ENCODE results near the gene MELTF. TPM values are rescaled to one million over a fixed set of nuclear protein-coding genes. Genes with fewer than 3 reads are reported as not detected.

The MELTF gene
- total RNA-seq, 1 experiment from 2014 or later: 18.7 TPM

GRCh38 chr3:197002701-197003454 lies 26.7 kb downstream of the MELTF start:
- no peaks in the 10 kb centered on the region for H3K36me3 ChIP-seq (ENCODE audit: control insufficient read depth, insufficient read depth, low read length)
- peak overlapping the region; percentile 37; the same call in 1 of the 2 replicates for H3K27ac ChIP-seq (ENCODE audit: low read length)
- H3K4me1 ChIP-seq (ENCODE audit: control insufficient read depth, insufficient read depth, low read length): peaks cover 12% of the 10 kb centered on the region
- no TSS peak for BruUV-seq (replicated peaks)
- in situ Hi-C loops (cut with HindIII; ENCODE audit: low pct_unique_long_range_greater_than_20kb, low sequenced_read_pairs): no loop called here
- CTCF ChIA-PET: interaction anchor here (0.6 to 1.0 kb wide), 2 partner anchors 11 to 488 kb away, joined by 3 to 6 read pairs; no protein-coding TSS in a partner anchor
- POLR2A ChIA-PET: interaction anchor here (0.6 to 1.0 kb wide), 2 partner anchors 18 to 582 kb away, joined by 4 to 6 read pairs; no protein-coding TSS in a partner anchor
- DNase-seq (ENCODE audit: low read depth, low spot score) (no peak), ATAC-seq (peak; percentile 92)
- intact Hi-C loops (cut with micrococcal nuclease; ENCODE audit: unreplicated experiment): no loop called here
- no peaks in the 10 kb centered on the region for H3K9me3 ChIP-seq (ENCODE audit: control insufficient read depth, insufficient read depth, low read depth, low read length)
- TF ChIP-seq POLR2AphosphoS5 (IDR thresholded peaks at IDR 0.05; ENCODE audit: low read depth, low read length) (0 out of 2 replicates have a peak, but pooled peaks have one; percentile 25), SIN3A (IDR thresholded peaks at IDR 0.05; ENCODE audit: borderline replicate concordance, insufficient read depth, low read depth, low read length) (0 out of 2 replicates have a peak, but pooled peaks have one; percentile 22), REST (IDR thresholded peaks at IDR 0.05; ENCODE audit: insufficient read depth in 1 of 2, low read depth in 2 of 2, low read length in 1 of 2) (no peak), TCF7L2 (IDR thresholded peaks at IDR 0.05; ENCODE audit: low read depth, low read length) (no peak)
- TF ChIP-seq, protein P1, sequence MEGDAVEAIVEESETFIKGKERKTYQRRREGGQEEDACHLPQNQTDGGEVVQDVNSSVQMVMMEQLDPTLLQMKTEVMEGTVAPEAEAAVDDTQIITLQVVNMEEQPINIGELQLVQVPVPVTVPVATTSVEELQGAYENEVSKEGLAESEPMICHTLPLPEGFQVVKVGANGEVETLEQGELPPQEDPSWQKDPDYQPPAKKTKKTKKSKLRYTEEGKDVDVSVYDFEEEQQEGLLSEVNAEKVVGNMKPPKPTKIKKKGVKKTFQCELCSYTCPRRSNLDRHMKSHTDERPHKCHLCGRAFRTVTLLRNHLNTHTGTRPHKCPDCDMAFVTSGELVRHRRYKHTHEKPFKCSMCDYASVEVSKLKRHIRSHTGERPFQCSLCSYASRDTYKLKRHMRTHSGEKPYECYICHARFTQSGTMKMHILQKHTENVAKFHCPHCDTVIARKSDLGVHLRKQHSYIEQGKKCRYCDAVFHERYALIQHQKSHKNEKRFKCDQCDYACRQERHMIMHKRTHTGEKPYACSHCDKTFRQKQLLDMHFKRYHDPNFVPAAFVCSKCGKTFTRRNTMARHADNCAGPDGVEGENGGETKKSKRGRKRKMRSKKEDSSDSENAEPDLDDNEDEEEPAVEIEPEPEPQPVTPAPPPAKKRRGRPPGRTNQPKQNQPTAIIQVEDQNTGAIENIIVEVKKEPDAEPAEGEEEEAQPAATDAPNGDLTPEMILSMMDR (IDR thresholded peaks at IDR 0.05): peak; percentile 99
- H3K4me3 ChIP-seq (ENCODE audit: low read depth in 2 of 2, low read length in 2 of 2): peak overlapping the region; percentile 43 to 53
- no peaks in the 10 kb centered on the region for H3K27me3 ChIP-seq (ENCODE audit: control insufficient read depth, insufficient read depth, low read length)

DNA sequence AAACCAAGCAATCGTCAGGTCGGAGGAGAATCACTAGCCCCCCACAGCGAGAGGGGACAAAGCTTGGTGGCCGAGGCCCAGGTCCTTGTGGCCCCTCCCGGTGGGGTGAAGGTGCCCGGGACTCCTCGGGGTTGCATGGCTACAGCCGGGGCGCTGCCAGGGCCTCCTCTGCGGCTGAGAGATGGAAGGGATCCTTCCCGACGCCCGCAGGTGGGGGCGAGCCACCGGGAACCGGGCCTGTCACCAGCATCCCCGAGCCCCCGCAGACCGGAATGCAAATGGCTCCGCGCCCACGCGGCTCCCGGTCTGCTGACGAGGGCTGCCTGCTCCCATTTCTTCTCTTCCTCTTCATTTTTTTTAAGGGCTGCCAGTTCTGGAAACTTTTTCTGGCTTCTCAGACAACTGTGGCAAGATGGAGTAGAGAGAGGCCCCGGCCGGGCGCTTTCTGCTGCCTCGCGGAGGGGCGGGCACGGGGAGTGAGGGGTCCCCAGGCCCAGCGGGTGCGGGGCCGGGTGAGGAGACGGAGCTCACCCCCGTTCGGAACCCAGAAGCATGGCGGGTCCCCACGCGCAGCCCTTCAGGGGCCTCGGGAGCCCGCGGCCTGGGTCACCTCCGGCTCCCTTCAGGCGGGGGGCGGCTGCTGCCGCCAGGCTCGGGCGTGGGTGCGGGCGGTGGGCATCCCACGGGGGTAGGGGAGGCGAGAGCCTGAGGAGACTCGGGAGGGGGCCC lies 27.5 kb downstream of the MELTF start:
- Histone ChIP-seq H3K4me3 (ENCODE audit: low read depth in 2 of 2, low read length in 2 of 2) (peak overlapping the region; percentile 43 to 53), H3K36me3 (ENCODE audit: control insufficient read depth, insufficient read depth, low read length) (no peaks in the 10 kb centered on the region)

More for the DNA sequence above, 27.5 kb downstream of the MELTF start:
- H3K4me1 ChIP-seq (ENCODE audit: control insufficient read depth, insufficient read depth, low read length): peaks cover 12% of the 10 kb centered on the region
- in situ Hi-C loops (cut with HindIII; ENCODE audit: low pct_unique_long_range_greater_than_20kb, low sequenced_read_pairs) (no loop called here), intact Hi-C loops (cut with micrococcal nuclease; ENCODE audit: unreplicated experiment) (no loop called here)
- TF ChIP-seq POLR2AphosphoS5 (IDR thresholded peaks at IDR 0.05; ENCODE audit: low read depth, low read length) (no peak), TCF7L2 (IDR thresholded peaks at IDR 0.05; ENCODE audit: low read depth, low read length) (no peak), REST (IDR thresholded peaks at IDR 0.05; ENCODE audit: insufficient read depth in 1 of 2, low read depth in 2 of 2, low read length in 1 of 2) (no peak)
- H3K9me3 ChIP-seq (ENCODE audit: control insufficient read depth, insufficient read depth, low read depth, low read length): no peaks in the 10 kb centered on the region
- peak overlapping the region; percentile 37; the same call in 1 of the 2 replicates for H3K27ac ChIP-seq (ENCODE audit: low read length)
- DNase-seq (ENCODE audit: low read depth, low spot score) (no peak), ATAC-seq (peak; percentile 13)
- H3K27me3 ChIP-seq (ENCODE audit: control insufficient read depth, insufficient read depth, low read length): no peaks in the 10 kb centered on the region
- CTCF ChIA-PET: interaction anchor here (0.5 to 1.0 kb wide), 3 partner anchors 11 to 710 kb away, joined by 3 to 6 read pairs (median 5); no protein-coding TSS in a partner anchor
- BruUV-seq (replicated peaks): no TSS peak
- POLR2A ChIA-PET: no interaction called here

All from Panc1 (cell line).